Pancreas (tissue), 10 donors: Measurements from ENCODE around the gene KCTD5. TPM values are rescaled to one million over a fixed set of nuclear protein-coding genes. Genes with fewer than 3 reads are reported as not detected.

ENCODE experiments used
- ATAC-seq, 4 donors: fragments of 200-7000 bp; cut with Tn5 transposase; one replicate each; pipeline versions ENCODE4 v1.8.0 to v1.9.1; 2020; ENCODE audit warnings: mild to moderate bottlenecking in 4 of 4, moderate library complexity in 4 of 4
- DNase-seq, 6 donors: peaks; one replicate each; pipeline ENCODE4 v3.0.0-alpha.2; 2020
- FAIRE-seq: peaks from 2 replicates; lab custom pipeline; 2012; peaks lifted over from hg19 to GRCh38; lab: Jason Lieb, UNC
- H3K27ac ChIP-seq, 4 donors: fragments of 200-600 bp; sonication (generic); 1 replicate in 3 of 4; 2 replicates in 1 of 4; pipeline versions ENCODE4 v1.5.0 to v1.8.0; 2020
- H3K27me3 ChIP-seq, 4 donors: fragments of 200-600 bp; one replicate each; pipeline ENCODE4 v1.8.0; 2021
- H3K36me3 ChIP-seq, 3 donors: fragments of 200-600 bp; sonication (generic) in 1 of 3; one replicate each; pipeline versions ENCODE4 v1.5.0 to v1.8.0; 2020 to 2021
- H3K4me1 ChIP-seq, 3 donors: fragments of 200-600 bp; one replicate each; pipeline ENCODE4 v1.8.0; 2021
- H3K4me3 ChIP-seq, 4 donors: fragments of 200-600 bp; sonication (generic) in 2 of 4; one replicate each; pipeline versions ENCODE4 v1.5.0 to v1.8.0; 2020 to 2021
- H3K9me3 ChIP-seq, 4 donors: fragments of 200-600 bp; one replicate each; pipeline ENCODE4 v1.8.0; 2021
- WGBS, 2 donors: extraction: QIAGEN DNeasy Blood & Tissue Kit; methylation state at CpG; one replicate each; pipeline ENCODE4 v1.1.7; 2013; 5-methylcytosine and 5-hydroxymethylcytosine counted together
- intact Hi-C, 3 donors: fragments of 100-400 bp; cut with DNase I; formaldehyde crosslinking; loops; one replicate each; pipeline versions ENCODE4 v1.11.1 to v1.14.2; 2022
- polyA plus RNA-seq, 2 donors: library from polyadenylated mRNA; stranded (reverse); fragments of 200-250 nt; gene quantifications; one replicate each; pipeline ENCODE4 v1.2.3, GENCODE V29; 2013
- total RNA-seq, 6 donors: library from RNA; stranded (reverse); fragmentation: NEBNext Ultra II Directional in 4 of 6; extraction: Animal tissue kit (Norgen Biotek cat#: 25700) in 4 of 6; gene quantifications; one replicate each; pipeline versions ENCODE4 v1.2.1 to v1.2.4, GENCODE V29; 2021 to 2023
- TF ChIP-seq, protein P1 (sequence below), 4 donors: fragments of 200-600 bp; sonication (generic) in 3 of 4; IDR thresholded peaks; one replicate each; pipeline versions ENCODE4 v1.5.0 to v1.8.0; 2021; ENCODE audit warnings: antibody characterized with exemption in 4 of 4
- donor health status: healthy with polysubstance abuse.
- donor health status: DM: no; HTN: no; CAD: no; lungs with moderate emphysema.
- donor health status: DM: no; HTN: no; CAD: no.
- donor health status: control.
- donor health status: control.
- donor health status: Bipolar disorder and iron deficiency.
- donor health status: DM: yes; HTN: yes; CAD: no.
- donor health status: DM: no; HTN: no; CAD: no.
- donor health status: DM: no; HTN: no; CAD: no.
- donor health status: DM: yes; HTN: yes; CAD: no.

The KCTD5 gene
- total and polyA plus RNA-seq, 8 donors = 4.5 to 8.9 (median 6.7) TPM

DNA sequence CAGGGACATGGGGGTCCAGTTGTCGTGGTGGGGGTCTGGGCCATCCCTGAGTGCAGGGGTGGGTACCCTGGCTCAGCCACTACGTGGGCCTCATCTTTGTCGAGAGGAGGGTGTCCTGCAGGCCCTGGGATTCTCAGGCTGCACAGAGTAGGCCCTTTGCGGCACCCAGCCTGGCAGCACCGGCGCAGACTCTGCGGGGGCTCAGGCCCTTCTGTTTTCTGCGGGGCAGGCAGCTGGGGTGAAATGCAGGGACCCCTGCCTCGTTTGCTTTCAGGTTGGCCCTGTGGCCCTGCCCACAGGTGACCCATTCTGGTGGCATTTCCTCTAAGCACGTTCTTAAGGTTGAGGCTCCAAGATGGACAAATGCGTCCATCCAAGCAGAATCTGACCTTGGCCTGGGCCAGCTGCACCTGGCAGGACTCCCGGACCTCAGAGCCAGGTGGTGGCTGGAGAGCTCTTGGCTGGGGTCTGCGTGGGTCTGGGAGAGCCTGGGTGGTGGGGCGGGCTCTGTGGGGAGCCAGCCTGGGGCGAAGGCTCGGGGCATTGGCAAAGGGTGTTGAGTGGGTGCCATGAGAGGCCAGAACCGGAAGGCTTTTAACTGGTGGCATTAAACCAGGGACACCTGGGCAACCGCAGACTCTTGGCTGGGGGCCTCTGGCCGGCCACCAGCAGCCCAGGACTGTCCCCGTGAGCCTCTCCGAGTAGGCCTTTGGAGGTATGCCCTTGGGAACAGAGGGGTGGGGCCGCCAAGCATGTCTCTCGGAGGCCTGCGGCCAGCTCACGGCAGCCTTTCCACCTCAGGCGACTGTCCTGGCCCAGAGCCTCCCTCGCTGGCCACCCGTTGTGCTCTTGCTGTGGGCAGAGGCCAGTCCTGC, 20.8 kb downstream of the KCTD5 start:
- WGBS, 2 donors = 83 to 86% methylated on average over 28 of the region's 28 CpGs
- intact Hi-C loops = no loop called here
- FAIRE-seq = no peak

DNA sequence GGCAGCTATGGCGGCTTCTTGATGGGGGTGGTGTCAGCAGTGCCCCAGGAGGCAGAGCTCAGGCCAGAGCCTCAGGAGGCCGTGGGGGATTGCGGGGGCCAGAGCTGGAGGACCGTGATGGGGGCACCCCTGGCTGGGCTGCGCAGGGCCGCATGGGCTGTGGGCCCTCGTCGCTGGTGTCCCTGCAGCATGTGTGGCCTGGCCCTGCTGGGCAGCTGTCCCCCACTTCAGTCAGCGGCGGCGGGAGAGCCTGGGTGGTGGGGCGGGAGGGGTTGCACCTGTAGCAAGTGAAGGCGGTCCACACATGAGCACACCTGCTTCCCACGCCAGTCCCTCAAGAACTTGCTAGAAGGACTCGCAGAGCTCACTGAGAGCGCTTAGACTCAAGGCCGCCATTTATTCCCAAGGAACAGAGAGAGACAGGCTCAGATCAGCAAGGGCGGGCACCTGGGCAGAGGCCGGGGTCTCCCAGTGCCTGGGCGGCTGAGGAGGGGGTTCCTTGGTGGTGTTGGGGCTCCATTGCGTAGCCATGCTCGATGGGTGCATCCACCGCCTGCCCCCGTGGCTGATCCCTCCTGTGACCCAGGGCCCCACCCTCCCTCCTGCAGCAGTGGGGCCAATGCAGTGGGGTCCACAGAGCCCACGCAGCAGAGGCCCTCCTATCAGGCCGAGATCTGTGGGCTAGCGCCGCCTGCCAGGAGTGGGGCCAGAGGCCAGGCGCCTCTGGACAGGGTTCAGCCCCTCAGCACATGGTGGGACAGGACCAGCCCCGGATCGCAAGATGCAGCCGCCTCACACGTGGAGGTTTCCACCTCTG, 22.1 kb downstream of the KCTD5 start:
- intact Hi-C loops = no loop called here
- 93 to 95% methylated on average over 33 of the region's 33 CpGs for WGBS, 2 donors
- no peak overlapping the region for H3K4me3 ChIP-seq
- ATAC-seq (no peak), FAIRE-seq (no peak), DNase-seq (peak in 2 of 6 donors; percentile 28 to 70)
- TF ChIP-seq, protein P1, sequence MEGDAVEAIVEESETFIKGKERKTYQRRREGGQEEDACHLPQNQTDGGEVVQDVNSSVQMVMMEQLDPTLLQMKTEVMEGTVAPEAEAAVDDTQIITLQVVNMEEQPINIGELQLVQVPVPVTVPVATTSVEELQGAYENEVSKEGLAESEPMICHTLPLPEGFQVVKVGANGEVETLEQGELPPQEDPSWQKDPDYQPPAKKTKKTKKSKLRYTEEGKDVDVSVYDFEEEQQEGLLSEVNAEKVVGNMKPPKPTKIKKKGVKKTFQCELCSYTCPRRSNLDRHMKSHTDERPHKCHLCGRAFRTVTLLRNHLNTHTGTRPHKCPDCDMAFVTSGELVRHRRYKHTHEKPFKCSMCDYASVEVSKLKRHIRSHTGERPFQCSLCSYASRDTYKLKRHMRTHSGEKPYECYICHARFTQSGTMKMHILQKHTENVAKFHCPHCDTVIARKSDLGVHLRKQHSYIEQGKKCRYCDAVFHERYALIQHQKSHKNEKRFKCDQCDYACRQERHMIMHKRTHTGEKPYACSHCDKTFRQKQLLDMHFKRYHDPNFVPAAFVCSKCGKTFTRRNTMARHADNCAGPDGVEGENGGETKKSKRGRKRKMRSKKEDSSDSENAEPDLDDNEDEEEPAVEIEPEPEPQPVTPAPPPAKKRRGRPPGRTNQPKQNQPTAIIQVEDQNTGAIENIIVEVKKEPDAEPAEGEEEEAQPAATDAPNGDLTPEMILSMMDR (IDR thresholded peaks at IDR 0.05) = no peak
- H3K27me3 ChIP-seq = no peaks in the 10 kb centered on the region
- no peaks in the 10 kb centered on the region for H3K9me3 ChIP-seq
- peaks cover 0 to 39% (median 14%) of the 10 kb centered on the region in 3 donors for H3K36me3 ChIP-seq
- H3K27ac ChIP-seq = no peak overlapping the region
- H3K4me1 ChIP-seq = no peaks in the 10 kb centered on the region

More for the DNA sequence above, 20.8 kb downstream of the KCTD5 start:
- no peak overlapping the region for H3K27ac ChIP-seq
- TF ChIP-seq, protein P1 (IDR thresholded peaks at IDR 0.05) = no peak
- DNase-seq (peak in 2 of 6 donors; percentile 27 to 67), ATAC-seq (peak in 1 of 4 donors; percentile 55)
- no peak overlapping the region for H3K4me3 ChIP-seq
- no peaks in the 10 kb centered on the region for H3K27me3 ChIP-seq
- H3K36me3 ChIP-seq = peaks cover 0 to 39% (median 14%) of the 10 kb centered on the region in 3 donors
- no peaks in the 10 kb centered on the region for H3K9me3 ChIP-seq
- no peaks in the 10 kb centered on the region for H3K4me1 ChIP-seq

DNA sequence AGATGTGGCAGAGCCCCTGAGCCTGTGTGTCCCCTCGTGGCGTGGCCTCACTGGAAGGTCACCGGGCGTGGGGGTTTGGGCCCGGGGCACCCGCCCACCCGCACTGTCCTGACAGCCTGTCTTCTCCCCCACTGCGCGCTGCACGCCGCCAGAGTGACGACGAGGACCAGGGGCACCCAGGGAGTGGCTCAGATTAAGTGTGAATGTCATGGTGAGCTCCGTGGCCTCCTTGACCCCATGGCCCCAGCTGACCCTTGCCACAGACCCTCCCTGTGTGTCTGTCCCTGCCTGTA, 22.6 kb downstream of the KCTD5 start:
- H3K36me3 ChIP-seq = peaks cover 0 to 35% (median 9%) of the 10 kb centered on the region in 3 donors
- ATAC-seq (no peak), DNase-seq (peak in 1 of 6 donors; percentile 66), FAIRE-seq (no peak)
- H3K27me3 ChIP-seq = no peaks in the 10 kb centered on the region
- H3K9me3 ChIP-seq = no peaks in the 10 kb centered on the region
- no peak overlapping the region for H3K4me3 ChIP-seq
- intact Hi-C loops = no loop called here
- no peak overlapping the region for H3K27ac ChIP-seq
- 94 to 98% methylated on average over 14 of the region's 14 CpGs for WGBS, 2 donors
- TF ChIP-seq, protein P1 (IDR thresholded peaks at IDR 0.05) = no peak
- H3K4me1 ChIP-seq = no peaks in the 10 kb centered on the region

DNA sequence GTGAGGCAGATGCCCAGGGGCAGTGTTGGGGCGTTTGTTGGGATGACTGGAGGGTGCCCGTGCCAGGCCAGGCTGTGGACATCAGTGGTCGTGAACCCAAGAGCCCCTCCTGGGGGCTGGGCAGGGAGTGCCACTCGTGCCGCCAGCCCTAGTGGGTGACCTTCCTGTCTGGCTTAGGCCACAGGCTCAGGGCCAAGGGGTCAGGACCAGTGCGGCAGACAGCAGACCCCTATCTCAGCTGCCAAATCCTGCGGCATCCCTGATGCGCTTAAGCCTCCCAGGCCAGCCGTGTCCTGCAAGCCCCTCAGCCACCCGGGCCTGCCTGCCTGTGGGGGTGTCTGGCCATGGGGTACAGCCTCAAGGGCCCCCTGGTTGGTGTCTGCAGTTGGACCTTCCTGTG, 23.0 kb downstream of the KCTD5 start:
- peak in 1 of 6 donors; percentile 58 for DNase-seq
- WGBS, 2 donors = 93 to 94% methylated on average over 10 of the region's 10 CpGs

More for the DNA sequence above, 23.0 kb downstream of the KCTD5 start:
- TF ChIP-seq, protein P1 (IDR thresholded peaks at IDR 0.05) = no peak
- Histone ChIP-seq H3K4me3 (no peak overlapping the region), H3K9me3 (no peaks in the 10 kb centered on the region), H3K36me3 (peaks cover 0 to 31% (median 5%) of the 10 kb centered on the region in 3 donors), H3K4me1 (no peaks in the 10 kb centered on the region), H3K27ac (no peak overlapping the region), H3K27me3 (no peaks in the 10 kb centered on the region)
- ATAC-seq = no peak
- FAIRE-seq = no peak
- intact Hi-C loops = no loop called here
